HG03139 (cell line): Measurements from ENCODE around the gene ZNF618.

Experiments
- ATAC-seq: cut with Tn5 transposase; IDR thresholded peaks from one replicate; pipeline ENCODE4 v1.9.1; 2021; ENCODE audit not compliant: unreplicated experiment

The ZNF618 gene

GRCh38 chr9:114055061-114055460 lies 179.0 kb downstream of the ZNF618 start:
- ATAC-seq = no peak

GRCh38 chr9:114055894-114056293 lies 179.8 kb downstream of the ZNF618 start:
- ATAC-seq = no peak

DNA sequence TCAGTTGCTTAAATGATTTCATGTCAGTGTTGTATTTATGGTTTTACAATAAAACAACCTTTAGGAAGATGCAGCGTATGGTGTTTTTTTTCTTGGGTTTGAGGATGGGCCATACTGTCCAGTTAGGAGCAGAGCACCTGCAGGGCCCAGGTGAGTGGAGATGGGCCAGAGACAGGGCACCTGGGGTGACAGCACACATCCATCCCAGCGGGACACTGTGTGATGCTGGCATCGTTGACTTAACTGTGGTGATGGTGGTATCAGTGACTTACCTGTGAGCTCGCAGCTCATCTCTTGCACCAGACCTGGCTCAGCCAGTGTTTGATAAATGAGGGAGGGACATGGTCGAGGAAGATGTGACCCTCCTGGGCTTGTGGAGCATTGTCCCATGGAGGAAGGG lies 180.4 kb downstream of the ZNF618 start:
- ATAC-seq = no peak

GRCh38 chr9:114057161-114057885 lies 181.2 kb downstream of the ZNF618 start:
- no peak for ATAC-seq

DNA sequence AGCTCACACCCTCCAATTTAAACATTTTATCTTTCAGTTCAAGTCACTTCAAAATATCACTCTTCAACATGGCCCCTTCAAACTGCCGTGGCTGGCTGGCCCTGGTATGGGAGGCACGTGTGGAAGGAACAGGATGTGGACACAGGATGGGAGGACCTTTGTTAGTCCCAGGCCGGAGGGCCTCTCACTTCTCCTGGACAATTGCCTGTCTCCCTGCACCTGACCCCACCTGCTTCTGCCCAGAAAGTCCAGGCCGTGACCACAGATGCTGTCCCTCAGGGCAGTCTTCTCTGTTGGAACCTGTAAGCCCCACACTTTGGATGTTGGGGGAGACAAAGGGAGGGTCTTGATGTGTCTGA lies 182.6 kb downstream of the ZNF618 start:
- no peak for ATAC-seq

GRCh38 chr9:114059047-114059803 lies 183.1 kb downstream of the ZNF618 start:
- ATAC-seq = no peak

DNA sequence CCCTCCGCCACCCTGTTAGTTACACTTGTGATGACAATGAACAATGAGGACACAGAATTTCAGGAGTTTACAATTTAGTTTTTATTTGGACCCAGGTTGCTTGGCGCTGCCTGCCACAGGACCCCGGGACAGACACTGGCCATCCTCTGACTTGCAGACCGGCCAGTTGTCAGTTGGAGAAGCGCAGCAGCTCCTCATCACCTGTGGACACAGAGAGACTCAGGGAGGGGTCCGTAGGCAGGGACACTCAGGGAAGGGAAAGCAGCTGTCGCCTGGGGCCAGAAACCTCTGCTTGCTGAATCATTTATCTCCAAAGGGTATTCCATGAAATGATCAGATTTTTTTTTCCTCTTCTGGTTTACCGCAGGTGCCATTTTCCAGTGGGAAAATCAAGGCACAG lies 184.0 kb downstream of the ZNF618 start:
- ATAC-seq = no peak

DNA sequence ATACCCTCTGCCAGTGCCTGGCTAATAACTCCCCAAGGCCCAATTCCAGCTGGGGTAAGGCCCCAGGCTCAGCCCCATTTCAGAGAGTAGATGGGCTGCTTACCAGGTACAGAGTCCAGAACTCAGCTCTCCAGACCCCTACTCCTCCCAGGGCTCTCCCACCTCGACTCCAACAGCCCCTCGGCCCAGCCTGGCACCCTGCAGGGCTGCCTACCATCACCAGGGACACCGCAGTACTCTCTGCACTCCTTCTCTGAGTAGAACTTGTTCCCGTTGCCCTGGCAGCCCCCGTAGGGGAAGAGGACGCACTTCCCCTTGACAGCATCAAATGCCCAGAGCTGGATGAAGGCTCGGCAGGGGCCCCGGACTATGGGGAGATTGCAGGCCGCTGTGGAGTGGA lies 184.6 kb downstream of the ZNF618 start:
- ATAC-seq = no peak

DNA sequence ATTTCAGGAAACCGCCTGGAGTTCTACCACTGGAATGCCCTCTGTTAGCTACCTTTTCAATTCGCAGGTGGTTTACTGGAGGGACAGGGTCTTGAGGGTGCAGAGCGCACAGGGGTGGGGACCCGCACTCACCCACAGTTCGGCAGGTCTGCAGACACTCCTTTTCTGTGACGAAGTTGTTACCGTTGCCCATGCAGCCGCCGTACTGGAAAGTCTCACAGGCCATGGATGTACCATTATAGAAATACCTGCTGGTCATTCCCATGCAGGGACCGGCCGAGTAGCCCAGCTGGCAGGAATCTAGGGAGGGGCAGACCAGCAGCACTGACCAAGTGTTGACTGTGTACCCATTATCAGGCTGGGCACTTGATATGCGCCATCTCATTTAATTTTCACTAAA lies 185.2 kb downstream of the ZNF618 start:
- no peak for ATAC-seq

GRCh38 chr9:114061830-114062474 lies 185.8 kb downstream of the ZNF618 start:
- ATAC-seq = no peak

DNA sequence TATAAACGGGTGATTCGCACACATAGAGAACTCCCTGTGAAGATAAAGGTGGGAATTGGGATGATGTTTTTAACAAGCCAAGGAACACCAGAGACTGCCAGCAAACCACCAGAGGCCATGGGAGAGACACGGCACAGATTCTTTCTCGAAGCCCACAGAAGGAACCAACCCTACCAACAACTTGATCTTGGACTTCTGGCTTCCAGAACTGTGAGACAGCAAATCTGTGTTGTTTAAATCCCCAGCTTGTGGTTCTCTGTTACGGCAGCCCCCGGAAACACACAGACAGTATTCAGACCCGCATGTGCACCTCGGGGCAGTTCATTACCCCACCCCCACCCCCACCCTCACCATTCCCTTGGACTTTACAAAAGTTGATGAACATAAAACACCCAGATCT lies 189.2 kb downstream of the ZNF618 start:
- ATAC-seq = no peak

GRCh38 chr9:114069476-114070187 lies 193.5 kb downstream of the ZNF618 start:
- ATAC-seq = no peak

DNA sequence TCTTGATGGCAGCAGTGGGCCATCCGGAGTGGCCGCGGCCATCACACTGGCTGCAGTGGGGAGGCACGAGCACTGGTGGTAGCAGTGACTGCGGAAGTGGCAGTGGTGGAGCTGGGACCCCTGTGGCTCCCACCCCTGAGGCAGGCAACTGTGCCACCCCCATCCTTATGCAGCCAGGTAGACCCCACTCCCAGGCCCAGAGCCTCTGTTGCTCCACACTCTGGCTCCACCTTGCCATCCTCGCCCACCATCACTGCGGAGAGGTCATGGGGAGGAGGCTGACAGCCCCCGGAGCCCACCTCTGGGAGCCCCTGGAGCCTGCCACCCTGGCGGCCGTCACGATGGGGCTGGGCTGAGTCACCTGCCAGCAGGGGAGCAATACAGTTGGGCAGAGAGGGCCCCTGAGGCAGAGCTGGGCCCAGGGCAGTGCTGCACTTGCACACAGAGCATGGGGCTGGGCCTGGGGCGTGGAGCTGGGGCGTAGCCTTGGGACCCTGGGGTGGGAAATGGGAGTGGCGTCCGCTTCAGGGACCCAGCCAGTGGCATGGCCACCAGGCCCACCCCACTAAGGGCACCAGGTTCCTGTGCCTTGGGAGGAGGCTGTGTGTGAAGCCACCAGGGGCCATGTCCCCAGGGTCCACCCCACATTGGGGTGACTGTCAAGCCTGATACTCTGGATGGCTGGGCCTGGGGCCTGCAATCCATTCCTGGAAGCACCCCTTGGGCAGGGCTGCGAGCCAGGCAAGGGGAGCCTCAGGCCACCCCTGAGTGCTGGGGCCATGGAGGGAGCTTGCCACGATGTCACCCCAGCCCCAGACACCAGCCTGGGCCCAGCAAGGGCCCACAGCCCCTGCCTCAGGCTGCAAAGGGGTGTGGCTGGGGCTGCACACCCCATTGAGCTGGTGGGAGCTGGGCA lies 194.3 kb downstream of the ZNF618 start:
- ATAC-seq = no peak

DNA sequence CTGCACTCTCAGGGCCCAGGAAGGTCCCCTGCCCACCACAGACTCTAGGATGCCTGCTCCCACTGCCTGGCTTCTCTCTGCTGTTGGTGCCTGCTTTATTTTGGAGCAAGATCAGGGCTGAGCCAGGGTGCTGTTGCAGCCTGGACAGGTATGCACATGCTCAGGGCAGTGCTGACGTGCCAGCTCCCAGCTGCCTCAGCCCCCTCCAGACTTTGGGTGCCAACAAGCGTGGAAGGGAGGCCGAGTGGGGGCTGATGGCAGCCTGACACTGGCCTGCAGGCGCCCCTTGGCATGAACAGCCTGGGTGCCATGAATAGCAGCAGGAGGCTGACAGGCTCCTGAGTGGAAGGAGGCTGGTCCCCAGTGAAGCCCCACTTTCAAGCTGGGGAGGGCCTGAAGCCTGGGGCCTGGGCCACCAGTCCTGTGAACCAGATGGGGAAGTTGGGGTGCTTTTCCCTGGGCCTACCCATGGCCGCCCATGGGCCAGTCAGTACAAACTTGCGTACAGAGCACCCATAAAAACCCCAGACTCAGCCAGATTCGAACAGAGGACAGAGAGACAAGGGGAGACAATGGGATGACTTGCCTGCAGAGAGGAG lies 195.2 kb downstream of the ZNF618 start:
- no peak for ATAC-seq

DNA sequence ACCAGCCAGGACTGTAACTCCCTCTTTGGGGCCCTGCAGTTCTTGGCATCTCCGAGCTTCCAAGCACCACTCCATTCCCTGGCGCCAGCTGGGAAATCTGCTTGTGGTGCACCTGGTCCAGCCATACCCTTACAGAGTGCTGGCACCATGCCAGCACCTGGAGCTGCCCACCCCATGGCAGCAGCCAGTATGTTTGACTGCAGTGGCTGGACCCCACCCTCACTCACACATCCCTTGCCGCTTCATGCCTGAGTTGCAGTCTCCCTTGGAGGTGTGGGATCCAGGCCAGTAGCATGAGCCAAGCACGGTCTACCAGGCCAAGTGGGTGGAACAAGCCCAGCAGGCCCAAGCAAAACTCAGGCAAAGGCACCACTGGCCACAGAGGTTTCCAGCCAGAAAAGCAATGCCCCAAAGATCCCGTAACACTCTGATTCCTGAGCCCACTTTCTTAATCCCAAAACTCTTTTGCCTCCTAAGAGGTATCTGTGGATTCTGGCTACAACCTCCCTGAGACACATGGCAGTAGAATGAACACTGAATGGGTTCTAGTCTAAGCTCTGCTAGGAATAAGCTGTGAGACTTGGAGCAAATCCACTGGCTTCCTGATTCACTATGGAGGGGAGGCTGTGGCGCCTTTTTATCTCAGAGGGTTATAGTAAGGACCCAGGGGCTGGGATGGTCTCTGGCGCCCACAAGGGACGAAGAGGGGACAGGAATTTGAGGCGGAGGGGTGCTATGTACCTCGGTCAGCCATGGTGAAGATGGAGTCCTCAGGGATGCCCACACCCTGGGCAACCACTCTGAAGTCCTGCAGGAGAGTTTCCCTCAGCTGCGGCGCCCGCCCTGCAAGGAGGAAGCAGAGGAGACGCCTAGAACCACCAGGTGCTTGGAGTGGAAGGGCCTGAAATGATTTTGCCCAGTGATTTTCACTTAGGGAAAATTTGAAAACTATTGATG lies 196.4 kb downstream of the ZNF618 start:
- no peak for ATAC-seq

DNA sequence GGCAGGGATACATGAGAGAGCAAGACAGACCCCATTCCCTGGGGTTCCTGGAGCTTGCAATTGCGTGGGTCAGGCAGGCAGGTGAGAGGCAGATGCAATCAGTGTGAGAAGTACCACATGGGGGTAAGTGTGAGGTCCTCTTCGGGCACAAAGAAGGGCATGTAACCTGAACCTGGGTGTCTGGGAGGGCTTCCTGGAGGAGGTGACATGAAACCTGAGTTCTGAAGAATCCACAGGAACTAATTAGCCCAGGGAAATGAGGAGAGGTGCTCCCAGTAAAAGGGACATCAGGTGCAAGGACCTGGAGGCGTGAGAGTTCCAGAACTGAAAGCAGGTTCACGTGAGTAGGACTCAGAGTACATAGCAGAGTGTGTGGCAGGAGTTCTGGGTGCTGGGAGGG lies 199.5 kb downstream of the ZNF618 start:
- ATAC-seq = no peak

DNA sequence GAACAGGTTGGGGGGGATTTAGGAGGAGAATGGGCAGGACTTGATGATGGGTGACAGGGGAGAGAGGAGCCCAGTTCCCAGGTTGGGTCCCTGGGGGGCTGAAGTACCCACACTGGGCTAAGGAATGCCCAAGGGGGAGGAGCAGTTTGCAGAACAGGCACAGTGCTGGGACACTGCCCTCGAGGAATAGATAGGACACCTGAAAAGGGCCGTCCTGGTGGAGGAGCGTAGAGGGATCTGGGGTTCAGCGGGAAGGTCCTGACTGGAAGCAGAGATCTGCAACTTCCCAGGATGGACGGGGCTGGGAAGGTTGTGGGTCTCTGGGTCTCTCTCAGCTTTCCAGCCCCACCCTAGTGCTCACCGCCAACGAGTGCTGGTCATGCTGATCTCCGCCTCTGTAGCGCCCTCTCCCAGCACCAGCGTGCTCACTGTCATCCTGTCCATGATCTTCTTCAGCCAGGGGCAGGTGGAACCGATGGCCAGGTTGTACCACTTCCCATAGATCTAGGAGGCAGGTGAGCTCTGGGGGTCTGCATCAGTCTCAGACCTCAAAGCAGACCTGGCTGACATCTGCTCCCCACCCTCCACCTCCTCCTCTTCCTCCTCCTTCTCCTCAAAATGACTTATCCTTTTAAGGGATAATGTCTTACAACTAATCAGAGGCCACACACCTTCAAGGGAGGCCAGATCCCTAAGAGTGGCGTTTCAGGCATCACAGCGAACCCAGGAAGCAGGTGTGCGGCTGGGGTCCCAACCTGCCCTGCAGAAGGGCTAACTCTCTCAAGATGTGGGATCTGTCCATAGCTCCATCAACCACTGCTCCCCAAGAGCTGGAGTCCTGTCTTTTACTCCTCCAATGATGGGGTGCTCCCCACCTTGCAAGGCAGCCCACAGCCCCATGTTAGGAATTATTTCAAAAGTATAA lies 200.4 kb downstream of the ZNF618 start:
- ATAC-seq = no peak
